Measurements from ENCODE around the gene DCANP1. TPM values are rescaled to one million over a fixed set of nuclear protein-coding genes. Genes with fewer than 3 reads are reported as not detected.

Gene DCANP1
- total RNA-seq, 1 experiment from 2014 or later, result not detected

GRCh38 chr5:135395451-135395850 lies 51.7 kb downstream of the DCANP1 start:
- peaks cover 39% of the 10 kb centered on the region for H3K27me3 Mint-ChIP-seq (ENCODE audit: low read depth)
- CTCF ChIA-PET, result interaction anchor here (0.9 kb wide), 1 partner anchor 62 kb away, joined by 4 read pairs; no protein-coding TSS in a partner anchor
- H3K4me1 Mint-ChIP-seq, result peaks cover 24% of the 10 kb centered on the region
- no peaks in the 10 kb centered on the region for H3K9me3 Mint-ChIP-seq
- peaks cover 5% of the 10 kb centered on the region; the same call in 1 of the 2 replicates for H3K36me3 Mint-ChIP-seq
- DNase-seq (ENCODE audit: low spot score) (no peak), ATAC-seq (no peak)
- TF ChIP-seq NR3C1 (CRISPR knock-in tag; conservative IDR thresholded peaks at IDR 0.05; ENCODE audit: low read depth), result no peak
- no peak for TF ChIP-seq ZNF671 (CRISPR knock-in tag; IDR thresholded peaks at IDR 0.05)
- TF ChIP-seq EMX1 (CRISPR knock-in tag; IDR thresholded peaks at IDR 0.05), result no peak
- no peak for TF ChIP-seq FOXJ3 (CRISPR knock-in tag; IDR thresholded peaks at IDR 0.05; ENCODE audit: borderline replicate concordance)
- POLR2A ChIA-PET, result no interaction called here
- H3K27ac Mint-ChIP-seq, result no peak overlapping the region
- H3K4me3 Mint-ChIP-seq, result no peak overlapping the region

Other genes starting within 250 kb of the DCANP1 start
- gene MACROH2A1, start 48.1 kb downstream of the DCANP1 start, total RNA-seq (2021), result 83.8 to 93.7 TPM (median 85.9 TPM) in 3 replicates
- gene TIFAB, start 5.0 kb upstream of the DCANP1 start, total RNA-seq (2021), result not detected in 3 replicates
- 0.13 to 0.18 TPM in 2 of 3 replicates, not detected in the other for gene NEUROG1, start 88.6 kb upstream of the DCANP1 start, total RNA-seq (2021)
- 0.64 to 0.87 TPM (median 0.87 TPM) in 3 replicates for gene CXCL14, start 131.6 kb upstream of the DCANP1 start, total RNA-seq (2021)

All from WTC11 (cell line).